GM23338 (cell line): Measurements from ENCODE around the gene ATG16L2. TPM values are rescaled to one million over a fixed set of nuclear protein-coding genes. Genes with fewer than 3 reads are reported as not detected.

ENCODE experiments used
- ATAC-seq: fragments of 200-7000 bp; cut with Tn5 transposase; 3 replicates; pipeline ENCODE4 v1.9.1; 2020
- DNase-seq: peaks from one replicate; pipeline ENCODE4 v3.0.0-alpha.2; 2015; ENCODE audit warnings: low spot score
- H2AFZ ChIP-seq: fragments of 200-600 bp; sonication (generic); 2 replicates; pipeline ENCODE4 v1.8.0; 2016; ENCODE audit warnings: antibody characterized with exemption, mild to moderate bottlenecking, moderate library complexity
- H3F3A ChIP-seq: fragments of 200-600 bp; sonication (generic); replicated peaks from 2 replicates; pipeline ENCODE4 v1.8.0; 2017; ENCODE audit warnings: antibody characterized with exemption, mixed run types, low read depth
- H3K27ac ChIP-seq: fragments of 200-600 bp; sonication (generic); 2 replicates; pipeline ENCODE4 v1.6.1; 2016; ENCODE audit warnings: low read depth
- H3K27me3 ChIP-seq: fragments of 200-600 bp; sonication (generic); 2 replicates; pipeline ENCODE4 v1.8.0; 2016; ENCODE audit warnings: mild to moderate bottlenecking, mixed run types, moderate library complexity; ENCODE audit not compliant: insufficient read depth
- H3K36me3 ChIP-seq: fragments of 200-600 bp; sonication (generic); 2 replicates; pipeline ENCODE4 v1.8.0; 2016; ENCODE audit warnings: mild to moderate bottlenecking; ENCODE audit not compliant: insufficient read depth
- H3K4me1 ChIP-seq: fragments of 200-600 bp; sonication (generic); 2 replicates; pipeline ENCODE4 v1.8.0; 2016; ENCODE audit warnings: mild to moderate bottlenecking, moderate library complexity; ENCODE audit not compliant: insufficient read depth
- H3K4me2 ChIP-seq: fragments of 200-600 bp; sonication (generic); 2 replicates; pipeline ENCODE4 v1.7.1; 2017; ENCODE audit warnings: mixed run types
- H3K4me3 ChIP-seq: fragments of 200-600 bp; sonication (generic); 2 replicates; pipeline ENCODE4 v1.6.1; 2016; ENCODE audit warnings: mixed run types
- H3K79me2 ChIP-seq: fragments of 200-600 bp; sonication (generic); replicated peaks from 2 replicates; pipeline ENCODE4 v1.8.0; 2017; ENCODE audit warnings: mild to moderate bottlenecking; ENCODE audit not compliant: insufficient read depth
- H3K9me2 ChIP-seq: fragments of 200-600 bp; sonication (generic); 2 replicates; pipeline ENCODE4 v1.8.0; 2017; ENCODE audit not compliant: insufficient read depth
- H4K20me1 ChIP-seq: fragments of 200-600 bp; sonication (generic); replicated peaks from 2 replicates; pipeline ENCODE4 v1.8.0; 2017; ENCODE audit warnings: mild to moderate bottlenecking; ENCODE audit not compliant: insufficient read depth
- H3K27ac Mint-ChIP-seq: 2 replicates; pipeline ENCODE4 v1.8.0; 2020; ENCODE audit warnings: inconsistent platforms, mild to moderate bottlenecking, moderate library complexity, mixed read lengths
- H3K27me3 Mint-ChIP-seq: 3 replicates; pipeline ENCODE4 v1.8.0; 2022; ENCODE audit warnings: low read depth, mild to moderate bottlenecking, moderate library complexity, mixed read lengths, inconsistent platforms; ENCODE audit not compliant: insufficient read depth, poor library complexity
- H3K36me3 Mint-ChIP-seq: 3 replicates; pipeline ENCODE4 v1.8.0; 2021; ENCODE audit warnings: low read depth, mild to moderate bottlenecking, inconsistent platforms, moderate library complexity, mixed read lengths
- H3K4me1 Mint-ChIP-seq: 3 replicates; pipeline ENCODE4 v1.8.0; 2020; ENCODE audit warnings: mild to moderate bottlenecking, inconsistent platforms, mixed read lengths
- H3K4me3 Mint-ChIP-seq: 3 replicates; pipeline ENCODE4 v1.8.0; 2021; ENCODE audit warnings: moderate library complexity, mild to moderate bottlenecking, inconsistent platforms, mixed read lengths
- H3K9me3 Mint-ChIP-seq: 3 replicates; pipeline ENCODE4 v1.8.0; 2020; ENCODE audit warnings: moderate library complexity, mild to moderate bottlenecking, inconsistent platforms, mixed read lengths
- CREB1 ChIP-seq: fragments of 250-450 bp; sonication (Bioruptor Pico); IDR thresholded peaks from 2 replicates; pipeline ENCODE4 v1.5.0; 2020; ENCODE audit warnings: low read depth, mild to moderate bottlenecking, moderate library complexity
- JUNB ChIP-seq: IDR thresholded peaks from one replicate; pipeline ENCODE4 v1.6.1; 2016; ENCODE audit warnings: antibody characterized with exemption; ENCODE audit not compliant: unreplicated experiment
- NANOG ChIP-seq: IDR thresholded peaks from 2 replicates; pipeline ENCODE4 v1.6.1; 2016; ENCODE audit warnings: antibody characterized with exemption, borderline replicate concordance
- STAT1 ChIP-seq: IDR thresholded peaks from one replicate; pipeline ENCODE4 v1.6.1; 2016; ENCODE audit warnings: antibody characterized with exemption; ENCODE audit not compliant: unreplicated experiment
- ZNF114 ChIP-seq: fragments of 250-450 bp; sonication (Bioruptor Pico); IDR thresholded peaks from 2 replicates; pipeline ENCODE4 v1.5.0; 2020; ENCODE audit warnings: mild to moderate bottlenecking, moderate library complexity
- ZNF331 ChIP-seq: fragments of 250-450 bp; sonication (Bioruptor Pico); IDR thresholded peaks from 2 replicates; pipeline ENCODE4 v1.5.0; 2020; ENCODE audit warnings: low read depth, mild to moderate bottlenecking, moderate library complexity
- polyA plus RNA-seq: library from polyadenylated mRNA; unstranded; fragments of >200 nt; fragmentation: Nextera tagmentation; extraction: Ambion mirVana; gene quantifications from 2 replicates; pipeline ENCODE4 v1.2.1, GENCODE V29; 2016
- total RNA-seq: library from RNA; depleted of rRNA; stranded (reverse); fragments of >200 nt; shearing (Covaris generic); gene quantifications from 2 replicates; pipeline ENCODE4 v1.2.3, GENCODE V29; 2014
- TF ChIP-seq, protein P1 (sequence below): fragments of 250-450 bp; sonication (Bioruptor Pico); IDR thresholded peaks from 2 replicates; pipeline ENCODE4 v1.5.0; 2020; ENCODE audit warnings: mild to moderate bottlenecking, moderate library complexity

Gene ATG16L2
- total and polyA plus RNA-seq, 2 experiments from 2014 or later: 9.6 to 24.6 TPM

GRCh38 chr11:72793425-72794367 is 20.5 kb upstream of the ATG16L2 start, which contains the start of gene STARD10 (continued):
- TF ChIP-seq ZNF114 (peak; percentile 68; the same call in 1 of the 2 replicates), JUNB (no peak)
- TF ChIP-seq, protein P1, sequence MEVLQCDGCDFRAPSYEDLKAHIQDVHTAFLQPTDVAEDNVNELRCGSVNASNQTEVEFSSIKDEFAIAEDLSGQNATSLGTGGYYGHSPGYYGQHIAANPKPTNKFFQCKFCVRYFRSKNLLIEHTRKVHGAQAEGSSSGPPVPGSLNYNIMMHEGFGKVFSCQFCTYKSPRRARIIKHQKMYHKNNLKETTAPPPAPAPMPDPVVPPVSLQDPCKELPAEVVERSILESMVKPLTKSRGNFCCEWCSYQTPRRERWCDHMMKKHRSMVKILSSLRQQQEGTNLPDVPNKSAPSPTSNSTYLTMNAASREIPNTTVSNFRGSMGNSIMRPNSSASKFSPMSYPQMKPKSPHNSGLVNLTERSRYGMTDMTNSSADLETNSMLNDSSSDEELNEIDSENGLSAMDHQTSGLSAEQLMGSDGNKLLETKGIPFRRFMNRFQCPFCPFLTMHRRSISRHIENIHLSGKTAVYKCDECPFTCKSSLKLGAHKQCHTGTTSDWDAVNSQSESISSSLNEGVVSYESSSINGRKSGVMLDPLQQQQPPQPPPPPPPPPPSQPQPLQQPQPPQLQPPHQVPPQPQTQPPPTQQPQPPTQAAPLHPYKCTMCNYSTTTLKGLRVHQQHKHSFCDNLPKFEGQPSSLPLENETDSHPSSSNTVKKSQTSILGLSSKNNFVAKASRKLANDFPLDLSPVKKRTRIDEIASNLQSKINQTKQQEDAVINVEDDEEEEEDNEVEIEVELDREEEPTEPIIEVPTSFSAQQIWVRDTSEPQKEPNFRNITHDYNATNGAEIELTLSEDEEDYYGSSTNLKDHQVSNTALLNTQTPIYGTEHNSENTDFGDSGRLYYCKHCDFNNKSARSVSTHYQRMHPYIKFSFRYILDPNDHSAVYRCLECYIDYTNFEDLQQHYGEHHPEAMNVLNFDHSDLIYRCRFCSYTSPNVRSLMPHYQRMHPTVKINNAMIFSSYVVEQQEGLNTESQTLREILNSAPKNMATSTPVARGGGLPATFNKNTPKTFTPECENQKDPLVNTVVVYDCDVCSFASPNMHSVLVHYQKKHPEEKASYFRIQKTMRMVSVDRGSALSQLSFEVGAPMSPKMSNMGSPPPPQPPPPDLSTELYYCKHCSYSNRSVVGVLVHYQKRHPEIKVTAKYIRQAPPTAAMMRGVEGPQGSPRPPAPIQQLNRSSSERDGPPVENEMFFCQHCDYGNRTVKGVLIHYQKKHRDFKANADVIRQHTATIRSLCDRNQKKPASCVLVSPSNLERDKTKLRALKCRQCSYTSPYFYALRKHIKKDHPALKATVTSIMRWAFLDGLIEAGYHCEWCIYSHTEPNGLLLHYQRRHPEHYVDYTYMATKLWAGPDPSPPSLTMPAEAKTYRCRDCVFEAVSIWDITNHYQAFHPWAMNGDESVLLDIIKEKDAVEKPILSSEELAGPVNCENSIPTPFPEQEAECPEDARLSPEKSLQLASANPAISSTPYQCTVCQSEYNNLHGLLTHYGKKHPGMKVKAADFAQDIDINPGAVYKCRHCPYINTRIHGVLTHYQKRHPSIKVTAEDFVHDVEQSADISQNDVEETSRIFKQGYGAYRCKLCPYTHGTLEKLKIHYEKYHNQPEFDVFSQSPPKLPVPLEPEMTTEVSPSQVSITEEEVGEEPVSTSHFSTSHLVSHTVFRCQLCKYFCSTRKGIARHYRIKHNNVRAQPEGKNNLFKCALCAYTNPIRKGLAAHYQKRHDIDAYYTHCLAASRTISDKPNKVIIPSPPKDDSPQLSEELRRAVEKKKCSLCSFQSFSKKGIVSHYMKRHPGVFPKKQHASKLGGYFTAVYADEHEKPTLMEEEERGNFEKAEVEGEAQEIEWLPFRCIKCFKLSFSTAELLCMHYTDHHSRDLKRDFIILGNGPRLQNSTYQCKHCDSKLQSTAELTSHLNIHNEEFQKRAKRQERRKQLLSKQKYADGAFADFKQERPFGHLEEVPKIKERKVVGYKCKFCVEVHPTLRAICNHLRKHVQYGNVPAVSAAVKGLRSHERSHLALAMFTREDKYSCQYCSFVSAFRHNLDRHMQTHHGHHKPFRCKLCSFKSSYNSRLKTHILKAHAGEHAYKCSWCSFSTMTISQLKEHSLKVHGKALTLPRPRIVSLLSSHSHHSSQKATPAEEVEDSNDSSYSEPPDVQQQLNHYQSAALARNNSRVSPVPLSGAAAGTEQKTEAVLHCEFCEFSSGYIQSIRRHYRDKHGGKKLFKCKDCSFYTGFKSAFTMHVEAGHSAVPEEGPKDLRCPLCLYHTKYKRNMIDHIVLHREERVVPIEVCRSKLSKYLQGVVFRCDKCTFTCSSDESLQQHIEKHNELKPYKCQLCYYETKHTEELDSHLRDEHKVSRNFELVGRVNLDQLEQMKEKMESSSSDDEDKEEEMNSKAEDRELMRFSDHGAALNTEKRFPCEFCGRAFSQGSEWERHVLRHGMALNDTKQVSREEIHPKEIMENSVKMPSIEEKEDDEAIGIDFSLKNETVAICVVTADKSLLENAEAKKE (CRISPR knock-in tag): no peak

GRCh38 chr11:72798361-72798760 is 15.8 kb upstream of the ATG16L2 start:
- Histone ChIP-seq H3F3A (no peaks in the 10 kb centered on the region), H3K36me3 (no peaks in the 10 kb centered on the region), H3K27me3 (no peaks in the 10 kb centered on the region), H3K4me2 (peak overlapping the region; percentile 45; the same call in 1 of the 2 replicates), H3K4me3 (0 out of 2 replicates have a peak overlapping the region, but pooled peaks have one; percentile 16), H3K4me1 (peaks cover 13% of the 10 kb centered on the region), H3K27ac (no peak overlapping the region), H3K79me2 (no peaks in the 10 kb centered on the region), H2AFZ (peak overlapping the region; percentile 87), H3K9me2 (no peaks in the 10 kb centered on the region), H4K20me1 (no peaks in the 10 kb centered on the region)
- Mint-ChIP-seq H3K36me3 (no peaks in the 10 kb centered on the region), H3K27ac (peak overlapping the region; percentile 72), H3K27me3 (peaks cover 12% of the 10 kb centered on the region), H3K9me3 (no peaks in the 10 kb centered on the region), H3K4me3 (no peak overlapping the region; the same call in 2 of the 3 replicates), H3K4me1 (peaks cover 21% of the 10 kb centered on the region)
- peak; percentile 55 for DNase-seq
- peak; percentile 15 for ATAC-seq
- TF ChIP-seq JUNB: no peak
- TF ChIP-seq ZNF114: no peak
- no peak for TF ChIP-seq STAT1
- no peak for TF ChIP-seq CREB1 (CRISPR knock-in tag)
- TF ChIP-seq, protein P1 (CRISPR knock-in tag): no peak
- TF ChIP-seq NANOG: no peak
- TF ChIP-seq ZNF331: no peak
